ENCODE data around the gene MCCD1.

The MCCD1 gene

GRCh38 chr6:31525553-31525931, 3.2 kb upstream of the MCCD1 start (continued):
- TF ChIP-seq GLI2 (tag by site-specific recombination; IDR thresholded peaks at IDR 0.05; ENCODE audit: borderline replicate concordance, low read depth) (peak; percentile 33; the same call in 1 of the 2 replicates), ZNF792 (tag by site-specific recombination; IDR thresholded peaks at IDR 0.05) (no peak), OSR2 (tag by site-specific recombination; IDR thresholded peaks at IDR 0.05) (peak; percentile 71), BCL11A (tag by site-specific recombination; IDR thresholded peaks at IDR 0.05; ENCODE audit: low read depth) (no peak), ZNF426 (tag by site-specific recombination; IDR thresholded peaks at IDR 0.05) (no peak), ZNF629 (tag by site-specific recombination; IDR thresholded peaks at IDR 0.05) (peak; percentile 46; the same call in 1 of the 2 replicates), ZNF433 (tag by site-specific recombination; IDR thresholded peaks at IDR 0.05; ENCODE audit: low read depth) (no peak), ZNF157 (tag by site-specific recombination; IDR thresholded peaks at IDR 0.05) (no peak), YY2 (tag by site-specific recombination; IDR thresholded peaks at IDR 0.05) (no peak), RBAK (tag by site-specific recombination; IDR thresholded peaks at IDR 0.05) (no peak), ZNF654 (tag by site-specific recombination; IDR thresholded peaks at IDR 0.05; ENCODE audit: low read depth) (no peak), PRDM1 (tag by site-specific recombination; IDR thresholded peaks at IDR 0.05) (no peak), ZFP3 (tag by site-specific recombination; IDR thresholded peaks at IDR 0.05; ENCODE audit: low read depth) (no peak)
- TF ChIP-seq, protein P1, sequence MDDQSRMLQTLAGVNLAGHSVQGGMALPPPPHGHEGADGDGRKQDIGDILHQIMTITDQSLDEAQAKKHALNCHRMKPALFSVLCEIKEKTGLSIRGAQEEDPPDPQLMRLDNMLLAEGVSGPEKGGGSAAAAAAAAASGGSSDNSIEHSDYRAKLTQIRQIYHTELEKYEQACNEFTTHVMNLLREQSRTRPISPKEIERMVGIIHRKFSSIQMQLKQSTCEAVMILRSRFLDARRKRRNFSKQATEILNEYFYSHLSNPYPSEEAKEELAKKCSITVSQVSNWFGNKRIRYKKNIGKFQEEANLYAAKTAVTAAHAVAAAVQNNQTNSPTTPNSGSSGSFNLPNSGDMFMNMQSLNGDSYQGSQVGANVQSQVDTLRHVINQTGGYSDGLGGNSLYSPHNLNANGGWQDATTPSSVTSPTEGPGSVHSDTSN (CRISPR knock-in tag; IDR thresholded peaks at IDR 0.05): no peak
- TF ChIP-seq, protein P2, sequence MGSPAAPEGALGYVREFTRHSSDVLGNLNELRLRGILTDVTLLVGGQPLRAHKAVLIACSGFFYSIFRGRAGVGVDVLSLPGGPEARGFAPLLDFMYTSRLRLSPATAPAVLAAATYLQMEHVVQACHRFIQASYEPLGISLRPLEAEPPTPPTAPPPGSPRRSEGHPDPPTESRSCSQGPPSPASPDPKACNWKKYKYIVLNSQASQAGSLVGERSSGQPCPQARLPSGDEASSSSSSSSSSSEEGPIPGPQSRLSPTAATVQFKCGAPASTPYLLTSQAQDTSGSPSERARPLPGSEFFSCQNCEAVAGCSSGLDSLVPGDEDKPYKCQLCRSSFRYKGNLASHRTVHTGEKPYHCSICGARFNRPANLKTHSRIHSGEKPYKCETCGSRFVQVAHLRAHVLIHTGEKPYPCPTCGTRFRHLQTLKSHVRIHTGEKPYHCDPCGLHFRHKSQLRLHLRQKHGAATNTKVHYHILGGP (tag by site-specific recombination; IDR thresholded peaks at IDR 0.05): no peak
- TF ChIP-seq, protein P3, sequence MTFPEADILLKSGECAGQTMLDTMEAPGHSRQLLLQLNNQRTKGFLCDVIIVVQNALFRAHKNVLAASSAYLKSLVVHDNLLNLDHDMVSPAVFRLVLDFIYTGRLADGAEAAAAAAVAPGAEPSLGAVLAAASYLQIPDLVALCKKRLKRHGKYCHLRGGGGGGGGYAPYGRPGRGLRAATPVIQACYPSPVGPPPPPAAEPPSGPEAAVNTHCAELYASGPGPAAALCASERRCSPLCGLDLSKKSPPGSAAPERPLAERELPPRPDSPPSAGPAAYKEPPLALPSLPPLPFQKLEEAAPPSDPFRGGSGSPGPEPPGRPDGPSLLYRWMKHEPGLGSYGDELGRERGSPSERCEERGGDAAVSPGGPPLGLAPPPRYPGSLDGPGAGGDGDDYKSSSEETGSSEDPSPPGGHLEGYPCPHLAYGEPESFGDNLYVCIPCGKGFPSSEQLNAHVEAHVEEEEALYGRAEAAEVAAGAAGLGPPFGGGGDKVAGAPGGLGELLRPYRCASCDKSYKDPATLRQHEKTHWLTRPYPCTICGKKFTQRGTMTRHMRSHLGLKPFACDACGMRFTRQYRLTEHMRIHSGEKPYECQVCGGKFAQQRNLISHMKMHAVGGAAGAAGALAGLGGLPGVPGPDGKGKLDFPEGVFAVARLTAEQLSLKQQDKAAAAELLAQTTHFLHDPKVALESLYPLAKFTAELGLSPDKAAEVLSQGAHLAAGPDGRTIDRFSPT (tag by site-specific recombination; IDR thresholded peaks at IDR 0.05): no peak

- peaks cover 9 to 21% of the 10 kb centered on the region in 2 experiments for H3K36me3 ChIP-seq (ENCODE audit: control insufficient read depth in 2 of 2, insufficient read depth in 1 of 2, low read length in 2 of 2)
- H3K4me3 ChIP-seq (ENCODE audit: low read depth, low read length): no peak overlapping the region
- no peak overlapping the region for H3K27ac ChIP-seq (ENCODE audit: extremely low read depth, low read depth, low read length)
- ChIA-PET CTCF (interaction anchor here (0.6 kb wide), 1 partner anchor 21 kb away, joined by 6 read pairs; the partner anchor contains the start of gene NFKBIL1), POLR2A (interaction anchor here (1.2 to 2.2 kb wide), 4 partner anchors 10 to 29 kb away, joined by 3 to 11 read pairs (median 6); partner anchors contain the start of genes DDX39B and MICB)
- no peaks in the 10 kb centered on the region for H3K9me3 ChIP-seq (ENCODE audit: control insufficient read depth, insufficient read depth, low read depth, low read length)
- H3K4me1 ChIP-seq (ENCODE audit: control insufficient read depth, insufficient read depth, low read length): peaks cover 3% of the 10 kb centered on the region
- no peak for TF ChIP-seq ZNF76 (tag by site-specific recombination; IDR thresholded peaks at IDR 0.05; ENCODE audit: borderline replicate concordance, low read depth)
- TF ChIP-seq EGR2 (tag by site-specific recombination; IDR thresholded peaks at IDR 0.05; ENCODE audit: low read depth): no peak
- TF ChIP-seq, protein P4, sequence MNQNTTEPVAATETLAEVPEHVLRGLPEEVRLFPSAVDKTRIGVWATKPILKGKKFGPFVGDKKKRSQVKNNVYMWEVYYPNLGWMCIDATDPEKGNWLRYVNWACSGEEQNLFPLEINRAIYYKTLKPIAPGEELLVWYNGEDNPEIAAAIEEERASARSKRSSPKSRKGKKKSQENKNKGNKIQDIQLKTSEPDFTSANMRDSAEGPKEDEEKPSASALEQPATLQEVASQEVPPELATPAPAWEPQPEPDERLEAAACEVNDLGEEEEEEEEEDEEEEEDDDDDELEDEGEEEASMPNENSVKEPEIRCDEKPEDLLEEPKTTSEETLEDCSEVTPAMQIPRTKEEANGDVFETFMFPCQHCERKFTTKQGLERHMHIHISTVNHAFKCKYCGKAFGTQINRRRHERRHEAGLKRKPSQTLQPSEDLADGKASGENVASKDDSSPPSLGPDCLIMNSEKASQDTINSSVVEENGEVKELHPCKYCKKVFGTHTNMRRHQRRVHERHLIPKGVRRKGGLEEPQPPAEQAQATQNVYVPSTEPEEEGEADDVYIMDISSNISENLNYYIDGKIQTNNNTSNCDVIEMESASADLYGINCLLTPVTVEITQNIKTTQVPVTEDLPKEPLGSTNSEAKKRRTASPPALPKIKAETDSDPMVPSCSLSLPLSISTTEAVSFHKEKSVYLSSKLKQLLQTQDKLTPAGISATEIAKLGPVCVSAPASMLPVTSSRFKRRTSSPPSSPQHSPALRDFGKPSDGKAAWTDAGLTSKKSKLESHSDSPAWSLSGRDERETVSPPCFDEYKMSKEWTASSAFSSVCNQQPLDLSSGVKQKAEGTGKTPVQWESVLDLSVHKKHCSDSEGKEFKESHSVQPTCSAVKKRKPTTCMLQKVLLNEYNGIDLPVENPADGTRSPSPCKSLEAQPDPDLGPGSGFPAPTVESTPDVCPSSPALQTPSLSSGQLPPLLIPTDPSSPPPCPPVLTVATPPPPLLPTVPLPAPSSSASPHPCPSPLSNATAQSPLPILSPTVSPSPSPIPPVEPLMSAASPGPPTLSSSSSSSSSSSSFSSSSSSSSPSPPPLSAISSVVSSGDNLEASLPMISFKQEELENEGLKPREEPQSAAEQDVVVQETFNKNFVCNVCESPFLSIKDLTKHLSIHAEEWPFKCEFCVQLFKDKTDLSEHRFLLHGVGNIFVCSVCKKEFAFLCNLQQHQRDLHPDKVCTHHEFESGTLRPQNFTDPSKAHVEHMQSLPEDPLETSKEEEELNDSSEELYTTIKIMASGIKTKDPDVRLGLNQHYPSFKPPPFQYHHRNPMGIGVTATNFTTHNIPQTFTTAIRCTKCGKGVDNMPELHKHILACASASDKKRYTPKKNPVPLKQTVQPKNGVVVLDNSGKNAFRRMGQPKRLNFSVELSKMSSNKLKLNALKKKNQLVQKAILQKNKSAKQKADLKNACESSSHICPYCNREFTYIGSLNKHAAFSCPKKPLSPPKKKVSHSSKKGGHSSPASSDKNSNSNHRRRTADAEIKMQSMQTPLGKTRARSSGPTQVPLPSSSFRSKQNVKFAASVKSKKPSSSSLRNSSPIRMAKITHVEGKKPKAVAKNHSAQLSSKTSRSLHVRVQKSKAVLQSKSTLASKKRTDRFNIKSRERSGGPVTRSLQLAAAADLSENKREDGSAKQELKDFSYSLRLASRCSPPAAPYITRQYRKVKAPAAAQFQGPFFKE (tag by site-specific recombination; IDR thresholded peaks at IDR 0.05; ENCODE audit: borderline replicate concordance): no peak
- TF ChIP-seq, protein P5, sequence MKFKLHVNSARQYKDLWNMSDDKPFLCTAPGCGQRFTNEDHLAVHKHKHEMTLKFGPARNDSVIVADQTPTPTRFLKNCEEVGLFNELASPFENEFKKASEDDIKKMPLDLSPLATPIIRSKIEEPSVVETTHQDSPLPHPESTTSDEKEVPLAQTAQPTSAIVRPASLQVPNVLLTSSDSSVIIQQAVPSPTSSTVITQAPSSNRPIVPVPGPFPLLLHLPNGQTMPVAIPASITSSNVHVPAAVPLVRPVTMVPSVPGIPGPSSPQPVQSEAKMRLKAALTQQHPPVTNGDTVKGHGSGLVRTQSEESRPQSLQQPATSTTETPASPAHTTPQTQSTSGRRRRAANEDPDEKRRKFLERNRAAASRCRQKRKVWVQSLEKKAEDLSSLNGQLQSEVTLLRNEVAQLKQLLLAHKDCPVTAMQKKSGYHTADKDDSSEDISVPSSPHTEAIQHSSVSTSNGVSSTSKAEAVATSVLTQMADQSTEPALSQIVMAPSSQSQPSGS (tag by site-specific recombination; IDR thresholded peaks at IDR 0.05; ENCODE audit: low read depth): no peak
- TF ChIP-seq ZBTB48 (tag by site-specific recombination; IDR thresholded peaks at IDR 0.05): no peak
Observed at GRCh38 chr6:31525932-31526591, 2.7 kb upstream of the MCCD1 start.
